RWPE1 (cell line): ENCODE results near the gene LINC01488.

Experiments used
- CTCF ChIA-PET: fragments of 350-600 bp; sonication (Branson Sonifier 250); formaldehyde crosslinking; extraction: SDS; loops from one replicate; lab custom pipeline; 2021; lab: Yijun Ruan, JAX
- POLR2A ChIA-PET: fragments of 400-600 bp; formaldehyde crosslinking; extraction: SDS; loops from one replicate; lab custom pipeline; 2020; ENCODE audit warnings: antibody characterized with exemption; ENCODE audit not compliant: low non-redundant PET; lab: Yijun Ruan, JAX
- DNase-seq: peaks from one replicate; pipeline ENCODE4 v3.0.0; 2012; ENCODE audit warnings: low spot score
- H3K27ac ChIP-seq: fragments of 450-650 bp; 2 replicates; pipeline ENCODE4 v1.5.1; 2017
- CTCF ChIP-seq: fragments of 450-650 bp; conservative IDR thresholded peaks from 2 replicates; pipeline ENCODE4 v1.5.1; 2017; ENCODE audit warnings: low read depth, mild to moderate bottlenecking

LINC01488 gene

GRCh38 chr11:69443968-69444364 lies 37.5 kb upstream of the LINC01488 start:
- ChIA-PET CTCF (no interaction called here), POLR2A (interaction anchor here (0.6 kb wide), 1 partner anchor 594 kb away, joined by 6 read pairs; no protein-coding TSS in a partner anchor)
- no peak for DNase-seq
- TF ChIP-seq CTCF: no peak
- peak overlapping the region; percentile 68 for H3K27ac ChIP-seq

- H3K27ac ChIP-seq: peak overlapping the region; percentile 68
- DNase-seq: peak; percentile 79
- ChIA-PET CTCF (no interaction called here), POLR2A (no interaction called here)
- TF ChIP-seq CTCF: no peak
Measured at GRCh38 chr11:69444381-69445130, 36.9 kb upstream of the LINC01488 start.

GRCh38 chr11:69445131-69445470 lies 36.4 kb upstream of the LINC01488 start:
- H3K27ac ChIP-seq: peak overlapping the region; percentile 68
- POLR2A ChIA-PET: no interaction called here
- CTCF ChIA-PET: no interaction called here
- TF ChIP-seq CTCF: no peak
- no peak for DNase-seq

- TF ChIP-seq CTCF: no peak
- CTCF ChIA-PET: no interaction called here
- no peak for DNase-seq
- H3K27ac ChIP-seq: peak overlapping the region; percentile 68; the same call in 1 of the 2 replicates
- POLR2A ChIA-PET: no interaction called here
Measured at GRCh38 chr11:69446108-69446507, 35.4 kb upstream of the LINC01488 start.

- peak overlapping the region; percentile 17; the same call in 1 of the 2 replicates for H3K27ac ChIP-seq
- TF ChIP-seq CTCF: no peak
- CTCF ChIA-PET: no interaction called here
- POLR2A ChIA-PET: no interaction called here
- DNase-seq: peak; percentile 20
Measured at GRCh38 chr11:69447786-69448185, 33.7 kb upstream of the LINC01488 start.

- no peak for DNase-seq
- TF ChIP-seq CTCF: no peak
- H3K27ac ChIP-seq: no peak overlapping the region
- CTCF ChIA-PET: no interaction called here
- POLR2A ChIA-PET: no interaction called here
Measured at GRCh38 chr11:69448471-69449284, 32.8 kb upstream of the LINC01488 start.
